Dermis lymphatic vessel endothelial cell (primary cell): Measurements from ENCODE around the gene C1orf122. TPM values are rescaled to one million over a fixed set of nuclear protein-coding genes. Genes with fewer than 3 reads are reported as not detected.

Experiments
- total RNA-seq: library from RNA; depleted of rRNA; stranded (reverse); fragments of >200 nt; gene quantifications from 2 replicates; pipeline ENCODE4 v1.2.1, GENCODE V29; 2014

Gene C1orf122
- total RNA-seq, result 8.8 and 15.6 TPM in 2 replicates

DNA sequence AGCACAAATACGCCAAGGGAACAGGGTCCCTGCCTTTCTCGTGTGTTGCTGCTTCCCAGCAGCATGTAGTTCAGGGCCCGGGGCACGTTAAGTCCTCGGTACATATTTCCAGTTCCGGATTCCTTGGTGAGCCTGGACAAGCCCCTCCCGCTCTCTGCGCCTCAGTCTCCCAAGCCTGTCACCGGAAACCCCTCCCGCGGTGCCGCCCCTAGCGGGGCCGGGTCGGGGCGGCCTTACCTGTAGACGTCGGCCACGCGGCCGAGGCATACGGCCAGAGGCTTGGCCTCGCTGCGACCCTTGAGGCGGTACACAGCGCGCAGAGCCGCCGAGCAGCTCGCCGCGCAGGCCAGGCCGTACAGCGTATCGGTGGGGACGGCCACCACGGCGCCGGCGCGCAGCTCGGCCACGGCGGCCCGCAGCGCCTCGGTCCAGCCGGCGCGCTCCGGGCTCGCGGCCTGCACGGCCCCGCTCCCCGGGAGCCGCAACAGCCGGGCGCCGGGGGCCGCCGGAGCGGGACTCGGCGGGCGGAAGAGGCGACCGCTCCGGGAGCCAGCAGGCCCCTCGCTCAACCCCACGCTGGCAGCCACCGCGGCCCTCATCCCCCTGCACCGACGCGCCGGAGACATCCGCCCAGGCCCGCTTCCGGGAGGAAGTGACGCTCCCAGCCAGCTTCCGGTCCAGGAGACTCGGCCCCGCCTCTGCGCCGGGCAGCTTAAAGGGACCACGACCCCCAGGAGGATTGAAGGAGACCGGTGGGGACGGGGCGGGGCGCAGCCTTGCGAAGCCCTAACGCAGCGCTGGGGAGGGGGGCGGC, at the start of gene C1orf122, which contains the start of gene YRDC:
TSS of gene C1orf122 (plus strand) at position 236 of the 814 bp plus-strand sequence. CDS start 615 bp downstream, outside the sequence.
TSS of gene YRDC (minus strand) at position 654 of the 814 bp plus-strand sequence. CDS start at position 626, 28 bp downstream.

DNA sequence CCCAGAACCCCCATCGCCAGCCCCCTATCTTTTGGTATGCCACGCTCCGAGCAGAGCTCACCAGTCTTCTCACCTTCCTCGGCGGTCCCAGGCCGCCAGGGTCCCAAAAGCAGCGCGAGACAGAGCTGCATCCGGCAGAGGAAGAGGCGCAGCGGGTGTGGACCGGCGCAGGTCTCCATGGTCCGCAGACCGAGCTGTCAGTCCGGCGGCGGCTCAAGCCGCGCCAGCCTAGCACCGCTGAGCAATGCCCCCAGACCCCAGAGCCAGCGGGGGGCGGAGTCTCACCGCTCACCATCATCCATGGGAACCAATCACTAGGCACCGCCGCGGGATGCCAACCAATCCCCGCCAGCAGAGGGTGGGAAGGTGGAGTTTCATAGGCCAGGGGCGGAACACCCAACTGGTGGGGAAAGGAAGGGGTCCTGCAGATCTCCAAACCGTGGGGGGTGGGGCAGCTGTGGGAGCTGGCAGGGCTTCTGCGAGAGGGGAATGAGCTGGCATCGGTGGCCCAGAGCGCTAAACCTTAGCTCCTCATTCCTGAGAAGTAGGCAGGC, 42.6 kb upstream of the C1orf122 start, which contains the start of gene EPHA10:
TSS of gene EPHA10 (minus strand) at position 233 of the 554 bp plus-strand sequence. CDS start at position 179, 54 bp downstream.

DNA sequence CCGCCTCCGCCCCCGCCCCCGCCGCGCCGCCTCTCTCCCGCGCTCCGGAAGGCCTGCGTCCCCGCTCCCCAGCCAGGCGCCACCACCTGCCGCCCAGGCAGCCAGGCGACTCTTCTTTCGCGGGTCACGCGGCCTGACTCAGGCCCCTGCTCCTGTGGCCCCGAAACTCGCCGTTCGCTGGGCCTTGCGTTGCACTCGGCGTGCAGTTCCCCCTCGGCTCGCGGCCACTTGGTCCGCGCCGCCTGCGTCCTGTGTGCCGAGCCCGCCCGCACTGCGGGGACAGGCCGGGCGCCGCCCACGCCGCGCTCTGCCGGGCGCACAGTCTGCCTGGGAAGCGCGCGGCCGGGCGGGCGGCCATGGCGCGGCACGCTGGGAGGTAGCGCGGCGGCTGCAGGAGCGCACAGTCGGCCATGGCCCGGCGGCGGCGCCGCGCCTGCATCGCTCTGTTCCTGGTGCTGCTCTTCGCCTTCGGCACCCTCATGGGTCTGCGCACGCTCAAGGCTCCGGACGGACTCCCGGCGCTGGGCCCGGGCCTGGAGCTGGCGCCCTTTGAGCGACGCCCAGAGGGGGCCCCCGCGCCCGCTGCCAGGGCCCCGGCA, 13.7 kb upstream of the C1orf122 start, which contains the start of gene MANEAL:
TSS of gene MANEAL (plus strand) at position 75 of the 599 bp plus-strand sequence. CDS start at position 411, 336 bp downstream.

Other genes with a start within 250 kb of the C1orf122 start
- 45.3 and 58.6 TPM in 2 replicates for gene GNL2, start 211.9 kb upstream of the C1orf122 start, total RNA-seq
- gene RSPO1, start 172.9 kb upstream of the C1orf122 start, total RNA-seq, result not detected in 2 replicates
- gene CDCA8, start 115.3 kb upstream of the C1orf122 start, total RNA-seq, result 1.2 and 1.5 TPM in 2 replicates
- under 0.01 TPM in 2 replicates for gene EPHA10, start 42.7 kb upstream of the C1orf122 start, total RNA-seq
- 0.54 and 0.69 TPM in 2 replicates for gene MANEAL, start 13.9 kb upstream of the C1orf122 start, total RNA-seq
- 13.7 and 14.4 TPM in 2 replicates for gene YRDC, start 418 bp downstream of the C1orf122 start, total RNA-seq
- gene MTF1, start 51.8 kb downstream of the C1orf122 start, total RNA-seq, result 1.5 and 2.3 TPM in 2 replicates
- gene INPP5B, start 139.3 kb downstream of the C1orf122 start, total RNA-seq, result 23.5 and 24.3 TPM in 2 replicates
- gene SF3A3, start 182.2 kb downstream of the C1orf122 start, total RNA-seq, result 47.1 and 72.6 TPM in 2 replicates
- 6.6 and 11.4 TPM in 2 replicates for gene FHL3, start 197.7 kb downstream of the C1orf122 start, total RNA-seq
- 33.6 and 43.5 TPM in 2 replicates for gene UTP11, start 204.9 kb downstream of the C1orf122 start, total RNA-seq
- under 0.01 TPM in 1 of 2 replicates, not detected in the other for gene POU3F1, start 239.0 kb downstream of the C1orf122 start, total RNA-seq